ENCODE data around the gene SEC24A.
"Not testable (repeated sequence)": the region's sequence is repeated elsewhere in the genome, so short reads cannot be mapped to it uniquely, and the experiment has no call there.

DNA sequence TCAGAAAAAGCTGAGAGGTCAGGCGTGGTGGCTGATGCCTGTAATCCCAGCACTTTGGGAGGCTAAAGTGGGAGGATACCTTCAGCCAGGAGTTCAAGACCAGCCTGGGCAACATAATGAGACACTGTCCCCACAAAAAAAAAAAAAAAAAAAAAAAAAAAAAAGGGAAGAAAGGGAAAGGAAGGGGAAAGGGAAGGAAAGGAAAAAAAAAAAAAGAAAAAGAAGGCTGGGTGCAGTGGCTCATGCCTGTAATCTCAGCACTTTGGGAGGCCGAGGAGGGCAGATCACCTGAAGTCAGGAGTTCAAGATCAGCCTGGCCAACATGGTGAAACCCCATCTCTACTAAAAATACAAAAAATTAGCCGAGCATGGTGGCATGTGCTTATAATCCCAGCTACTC is 48.8 kb upstream of the SEC24A start:
- TF ChIP-seq, protein P1, sequence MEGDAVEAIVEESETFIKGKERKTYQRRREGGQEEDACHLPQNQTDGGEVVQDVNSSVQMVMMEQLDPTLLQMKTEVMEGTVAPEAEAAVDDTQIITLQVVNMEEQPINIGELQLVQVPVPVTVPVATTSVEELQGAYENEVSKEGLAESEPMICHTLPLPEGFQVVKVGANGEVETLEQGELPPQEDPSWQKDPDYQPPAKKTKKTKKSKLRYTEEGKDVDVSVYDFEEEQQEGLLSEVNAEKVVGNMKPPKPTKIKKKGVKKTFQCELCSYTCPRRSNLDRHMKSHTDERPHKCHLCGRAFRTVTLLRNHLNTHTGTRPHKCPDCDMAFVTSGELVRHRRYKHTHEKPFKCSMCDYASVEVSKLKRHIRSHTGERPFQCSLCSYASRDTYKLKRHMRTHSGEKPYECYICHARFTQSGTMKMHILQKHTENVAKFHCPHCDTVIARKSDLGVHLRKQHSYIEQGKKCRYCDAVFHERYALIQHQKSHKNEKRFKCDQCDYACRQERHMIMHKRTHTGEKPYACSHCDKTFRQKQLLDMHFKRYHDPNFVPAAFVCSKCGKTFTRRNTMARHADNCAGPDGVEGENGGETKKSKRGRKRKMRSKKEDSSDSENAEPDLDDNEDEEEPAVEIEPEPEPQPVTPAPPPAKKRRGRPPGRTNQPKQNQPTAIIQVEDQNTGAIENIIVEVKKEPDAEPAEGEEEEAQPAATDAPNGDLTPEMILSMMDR (IDR thresholded peaks at IDR 0.05), result not testable (repeated sequence)
- TF ChIP-seq POLR2A, EP300, POLR2AphosphoS5 (IDR thresholded peaks at IDR 0.05): not testable (repeated sequence)

All from suprapubic skin (tissue), 4 donors.